ENCODE data around the gene VPS33B. TPM values are rescaled to one million over a fixed set of nuclear protein-coding genes. Genes with fewer than 3 reads are reported as not detected.

VPS33B gene
- total RNA-seq, 1 donor: 8.0 TPM

GRCh38 chr15:90988296-90988695 lies 34.1 kb downstream of the VPS33B start:
- H2AFZ ChIP-seq (ENCODE audit: low read length): peak overlapping the region; percentile 87
- no peaks in the 10 kb centered on the region for H3K9me3 ChIP-seq (ENCODE audit: low read depth, low read length)
- no peaks in the 10 kb centered on the region for H3K27me3 ChIP-seq (ENCODE audit: insufficient read depth, low read length)
- peak overlapping the region; percentile 7 for H3K27ac ChIP-seq (ENCODE audit: low read depth, low read length)
- H3K4me2 ChIP-seq (ENCODE audit: insufficient read depth, low read length): peak overlapping the region; percentile 64
- no peak for DNase-seq (ENCODE audit: insufficient read length, low spot score, missing footprints)
- H3K4me1 ChIP-seq (ENCODE audit: insufficient read depth, low read length): peaks cover 21% of the 10 kb centered on the region
- H3K79me2 ChIP-seq (ENCODE audit: insufficient read depth, low read length): peaks cover 98% of the 10 kb centered on the region
- H4K20me1 ChIP-seq (ENCODE audit: insufficient read depth, low read length): no peaks in the 10 kb centered on the region
- TF ChIP-seq CTCF (IDR thresholded peaks at IDR 0.05; ENCODE audit: extremely low read depth, low read depth, low read length): no peak
- peaks cover 13% of the 10 kb centered on the region for H3K36me3 ChIP-seq (ENCODE audit: insufficient read depth, low read length)
- no peak overlapping the region for H3K4me3 ChIP-seq (ENCODE audit: insufficient read depth, low read length)

DNA sequence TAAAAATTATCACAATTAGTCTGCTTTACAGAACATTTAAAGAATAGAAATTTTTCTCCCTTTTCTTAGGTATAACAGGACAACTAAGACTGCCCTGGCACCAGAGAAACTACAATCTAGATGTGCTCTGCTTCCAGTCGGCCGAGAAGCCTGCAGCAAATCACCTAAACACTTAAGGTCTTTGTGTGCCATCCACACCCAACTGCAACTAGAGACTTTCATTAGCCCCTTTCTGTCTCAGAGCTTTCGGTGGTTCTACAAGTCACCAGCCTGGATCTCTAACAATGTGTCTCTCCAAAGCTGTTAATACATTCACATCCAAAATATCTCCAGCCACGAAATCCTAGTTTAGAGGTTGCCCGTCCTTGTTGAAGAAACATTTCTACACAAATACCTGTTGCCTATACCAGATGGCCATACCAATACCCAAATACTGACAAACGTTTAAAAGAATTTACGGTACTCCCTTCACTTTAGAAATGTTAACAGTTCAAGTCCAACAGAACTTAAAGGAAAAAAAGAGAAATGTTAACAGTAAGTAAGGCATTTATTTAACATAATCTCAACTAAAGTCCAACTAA lies 34.7 kb downstream of the VPS33B start:
- Histone ChIP-seq H2AFZ (ENCODE audit: low read length) (peak overlapping the region; percentile 87), H3K36me3 (ENCODE audit: insufficient read depth, low read length) (peaks cover 19% of the 10 kb centered on the region), H3K4me2 (ENCODE audit: insufficient read depth, low read length) (peak overlapping the region; percentile 64), H3K9me3 (ENCODE audit: low read depth, low read length) (no peaks in the 10 kb centered on the region), H3K79me2 (ENCODE audit: insufficient read depth, low read length) (peaks cover 98% of the 10 kb centered on the region), H3K27ac (ENCODE audit: low read depth, low read length) (peak overlapping the region; percentile 50), H3K27me3 (ENCODE audit: insufficient read depth, low read length) (no peaks in the 10 kb centered on the region), H3K4me1 (ENCODE audit: insufficient read depth, low read length) (peaks cover 18% of the 10 kb centered on the region), H4K20me1 (ENCODE audit: insufficient read depth, low read length) (no peaks in the 10 kb centered on the region), H3K4me3 (ENCODE audit: insufficient read depth, low read length) (peak overlapping the region; percentile 8)
- no peak for DNase-seq (ENCODE audit: insufficient read length, low spot score, missing footprints)
- no peak for TF ChIP-seq CTCF (IDR thresholded peaks at IDR 0.05; ENCODE audit: extremely low read depth, low read depth, low read length)

GRCh38 chr15:90986790-90987507 lies 35.4 kb downstream of the VPS33B start:
- no peak overlapping the region for H3K27ac ChIP-seq (ENCODE audit: low read depth, low read length)
- no peak overlapping the region for H3K4me3 ChIP-seq (ENCODE audit: insufficient read depth, low read length)
- H3K27me3 ChIP-seq (ENCODE audit: insufficient read depth, low read length): no peaks in the 10 kb centered on the region
- no peak for DNase-seq (ENCODE audit: insufficient read length, low spot score, missing footprints)
- peaks cover 92% of the 10 kb centered on the region for H3K79me2 ChIP-seq (ENCODE audit: insufficient read depth, low read length)
- no peaks in the 10 kb centered on the region for H3K9me3 ChIP-seq (ENCODE audit: low read depth, low read length)
- H3K4me1 ChIP-seq (ENCODE audit: insufficient read depth, low read length): peaks cover 18% of the 10 kb centered on the region
- peaks cover 24% of the 10 kb centered on the region for H3K36me3 ChIP-seq (ENCODE audit: insufficient read depth, low read length)
- peak overlapping the region; percentile 42 for H2AFZ ChIP-seq (ENCODE audit: low read length)
- TF ChIP-seq CTCF (IDR thresholded peaks at IDR 0.05; ENCODE audit: extremely low read depth, low read depth, low read length): no peak
- H3K4me2 ChIP-seq (ENCODE audit: insufficient read depth, low read length): peak overlapping the region; percentile 64
- no peaks in the 10 kb centered on the region for H4K20me1 ChIP-seq (ENCODE audit: insufficient read depth, low read length)

DNA sequence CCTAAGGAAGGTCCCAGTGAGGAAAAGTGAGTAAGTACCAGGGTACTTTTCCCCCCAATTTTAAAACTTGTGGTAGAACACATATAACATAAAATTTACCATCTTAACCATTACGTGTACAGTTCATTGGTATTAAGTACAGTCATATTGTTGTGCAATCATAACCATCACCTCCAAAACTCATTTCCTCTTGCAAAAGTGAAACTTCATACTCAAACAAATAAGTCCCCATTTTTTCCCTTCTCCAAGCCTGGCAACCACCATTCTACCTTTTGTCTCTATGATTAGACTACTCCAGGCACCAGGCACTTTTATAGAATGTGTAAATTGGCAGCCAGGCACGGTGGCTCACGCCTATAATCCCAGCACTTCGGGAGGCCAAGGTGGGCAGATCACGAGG lies 40.3 kb downstream of the VPS33B start:
- no peaks in the 10 kb centered on the region for H3K9me3 ChIP-seq (ENCODE audit: low read depth, low read length)
- H3K4me2 ChIP-seq (ENCODE audit: insufficient read depth, low read length): peak overlapping the region; percentile 13
- peak overlapping the region; percentile 43 for H3K27ac ChIP-seq (ENCODE audit: low read depth, low read length)
- peaks cover 56% of the 10 kb centered on the region for H3K79me2 ChIP-seq (ENCODE audit: insufficient read depth, low read length)
- H2AFZ ChIP-seq (ENCODE audit: low read length): peak overlapping the region; percentile 23
- no peak for TF ChIP-seq CTCF (IDR thresholded peaks at IDR 0.05; ENCODE audit: extremely low read depth, low read depth, low read length)
- no peak for DNase-seq (ENCODE audit: insufficient read length, low spot score, missing footprints)
- no peaks in the 10 kb centered on the region for H3K27me3 ChIP-seq (ENCODE audit: insufficient read depth, low read length)
- no peak overlapping the region for H3K4me3 ChIP-seq (ENCODE audit: insufficient read depth, low read length)
- H3K36me3 ChIP-seq (ENCODE audit: insufficient read depth, low read length): peaks cover 62% of the 10 kb centered on the region
- no peaks in the 10 kb centered on the region for H4K20me1 ChIP-seq (ENCODE audit: insufficient read depth, low read length)
- no peaks in the 10 kb centered on the region for H3K4me1 ChIP-seq (ENCODE audit: insufficient read depth, low read length)

Data from osteoblast (primary cell).